ENCODE data around the gene RNF187.

RNF187 gene

DNA sequence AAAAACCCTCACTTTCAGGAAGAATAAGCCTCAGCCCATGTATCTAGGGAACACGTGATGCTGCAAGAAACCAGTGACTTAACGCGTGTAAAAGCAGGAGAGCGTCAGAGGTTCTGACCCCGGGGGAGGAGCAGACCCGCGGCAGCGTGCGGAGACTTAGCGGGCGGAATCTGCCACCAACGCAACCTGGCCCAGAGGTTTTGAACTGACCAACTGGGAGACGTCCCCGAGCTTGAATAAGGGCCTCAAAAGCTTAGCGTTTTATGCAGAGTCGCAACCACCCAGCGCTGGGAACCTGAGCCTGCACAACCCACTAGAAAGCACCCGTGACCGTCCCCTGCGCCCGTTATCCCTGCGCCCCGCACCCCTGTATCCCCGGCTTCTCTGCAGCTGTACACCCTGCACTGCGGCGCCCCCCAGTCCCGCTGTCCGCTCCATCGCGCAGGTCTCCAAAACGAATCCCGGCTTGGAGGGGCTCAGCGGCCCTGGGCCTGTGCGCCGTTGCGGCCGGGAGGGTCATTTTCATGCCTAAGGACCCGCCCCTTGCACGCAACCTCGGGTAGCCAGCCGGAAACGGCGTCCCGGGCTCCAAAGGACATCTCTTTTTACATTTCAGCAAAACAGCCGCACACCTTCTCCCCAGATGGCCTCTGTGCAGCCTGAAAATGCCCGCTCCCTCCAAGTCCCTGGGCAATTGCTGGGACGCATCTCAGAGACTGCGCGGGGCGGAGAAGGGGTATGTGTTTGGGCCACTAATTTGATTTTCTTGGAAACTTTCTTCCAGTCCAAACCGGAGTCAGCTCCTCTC is 41.1 kb upstream of the RNF187 start:
- DNase-seq (ENCODE audit: low read depth): no peak
- H3K4me3 ChIP-seq (ENCODE audit: low read depth, low read length): peak overlapping the region; percentile 30
- TF ChIP-seq, protein P1, sequence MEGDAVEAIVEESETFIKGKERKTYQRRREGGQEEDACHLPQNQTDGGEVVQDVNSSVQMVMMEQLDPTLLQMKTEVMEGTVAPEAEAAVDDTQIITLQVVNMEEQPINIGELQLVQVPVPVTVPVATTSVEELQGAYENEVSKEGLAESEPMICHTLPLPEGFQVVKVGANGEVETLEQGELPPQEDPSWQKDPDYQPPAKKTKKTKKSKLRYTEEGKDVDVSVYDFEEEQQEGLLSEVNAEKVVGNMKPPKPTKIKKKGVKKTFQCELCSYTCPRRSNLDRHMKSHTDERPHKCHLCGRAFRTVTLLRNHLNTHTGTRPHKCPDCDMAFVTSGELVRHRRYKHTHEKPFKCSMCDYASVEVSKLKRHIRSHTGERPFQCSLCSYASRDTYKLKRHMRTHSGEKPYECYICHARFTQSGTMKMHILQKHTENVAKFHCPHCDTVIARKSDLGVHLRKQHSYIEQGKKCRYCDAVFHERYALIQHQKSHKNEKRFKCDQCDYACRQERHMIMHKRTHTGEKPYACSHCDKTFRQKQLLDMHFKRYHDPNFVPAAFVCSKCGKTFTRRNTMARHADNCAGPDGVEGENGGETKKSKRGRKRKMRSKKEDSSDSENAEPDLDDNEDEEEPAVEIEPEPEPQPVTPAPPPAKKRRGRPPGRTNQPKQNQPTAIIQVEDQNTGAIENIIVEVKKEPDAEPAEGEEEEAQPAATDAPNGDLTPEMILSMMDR (IDR thresholded peaks at IDR 0.05; ENCODE audit: low read depth, low read length, missing control alignments): no peak

DNA sequence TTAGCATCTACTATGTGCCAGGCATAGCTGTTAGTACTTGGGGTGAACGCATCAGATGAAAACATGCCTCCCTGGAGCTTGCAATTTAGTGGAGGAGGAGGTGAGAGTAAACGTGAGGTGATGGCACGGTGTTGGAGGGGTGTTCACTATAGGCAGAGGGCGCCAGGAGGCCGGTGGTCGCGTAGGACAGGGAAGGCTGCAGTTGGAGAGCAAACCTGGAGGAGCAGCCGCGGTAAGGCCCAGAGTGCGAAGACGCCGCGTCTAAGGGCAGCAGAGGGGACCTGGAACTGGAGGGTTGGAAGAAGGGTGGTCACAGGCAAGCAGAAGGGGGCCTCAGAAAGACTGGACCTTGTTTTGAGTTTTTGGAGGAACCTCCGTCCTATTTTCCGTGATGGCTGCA is 40.3 kb upstream of the RNF187 start:
- H3K4me3 ChIP-seq (ENCODE audit: low read depth, low read length): no peak overlapping the region
- TF ChIP-seq, protein P1 (IDR thresholded peaks at IDR 0.05; ENCODE audit: low read depth, low read length, missing control alignments): no peak
- DNase-seq (ENCODE audit: low read depth): no peak

DNA sequence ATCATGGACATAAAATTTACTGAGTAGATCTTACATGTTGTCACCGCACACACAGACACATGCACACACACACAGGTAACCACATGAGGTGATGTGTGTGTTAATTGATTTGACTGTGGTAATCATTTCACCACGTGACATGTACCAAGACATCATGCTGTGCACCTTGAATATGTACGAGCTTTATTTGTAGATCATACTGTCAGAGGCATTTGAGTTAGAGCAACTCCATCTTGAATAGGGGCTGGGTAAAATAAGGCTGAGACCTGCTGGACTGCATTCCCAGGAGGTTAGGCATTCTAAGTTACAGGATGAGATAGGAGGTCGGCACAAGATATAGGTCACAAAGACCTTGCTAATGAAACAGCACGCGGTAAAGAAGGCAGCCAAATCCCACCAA is 38.8 kb upstream of the RNF187 start:
- no peak overlapping the region for H3K4me3 ChIP-seq (ENCODE audit: low read depth, low read length)
- DNase-seq (ENCODE audit: low read depth): no peak
- TF ChIP-seq, protein P1 (IDR thresholded peaks at IDR 0.05; ENCODE audit: low read depth, low read length, missing control alignments): no peak

DNA sequence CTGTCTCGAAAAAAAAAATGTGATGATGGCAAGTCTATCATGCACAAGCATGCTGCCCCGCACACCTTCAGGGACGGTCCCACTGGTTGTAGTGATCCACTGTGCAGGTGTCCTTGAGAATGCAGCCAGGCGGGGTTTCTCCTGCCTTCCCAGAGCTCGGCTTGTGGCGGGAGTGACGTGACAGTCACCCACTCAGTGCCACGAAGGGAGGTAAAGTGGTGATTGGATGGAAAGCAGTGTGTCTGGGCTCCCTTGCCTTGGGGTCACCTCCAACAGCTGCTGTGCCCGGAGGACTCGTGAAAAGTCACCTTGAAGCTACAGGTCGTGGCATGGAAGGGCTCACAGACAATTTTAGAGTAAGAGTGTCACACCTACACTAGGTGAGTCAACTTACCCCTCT is 37.0 kb upstream of the RNF187 start:
- no peak for DNase-seq (ENCODE audit: low read depth)
- no peak overlapping the region for H3K4me3 ChIP-seq (ENCODE audit: low read depth, low read length)
- TF ChIP-seq, protein P1 (IDR thresholded peaks at IDR 0.05; ENCODE audit: low read depth, low read length, missing control alignments): no peak

DNA sequence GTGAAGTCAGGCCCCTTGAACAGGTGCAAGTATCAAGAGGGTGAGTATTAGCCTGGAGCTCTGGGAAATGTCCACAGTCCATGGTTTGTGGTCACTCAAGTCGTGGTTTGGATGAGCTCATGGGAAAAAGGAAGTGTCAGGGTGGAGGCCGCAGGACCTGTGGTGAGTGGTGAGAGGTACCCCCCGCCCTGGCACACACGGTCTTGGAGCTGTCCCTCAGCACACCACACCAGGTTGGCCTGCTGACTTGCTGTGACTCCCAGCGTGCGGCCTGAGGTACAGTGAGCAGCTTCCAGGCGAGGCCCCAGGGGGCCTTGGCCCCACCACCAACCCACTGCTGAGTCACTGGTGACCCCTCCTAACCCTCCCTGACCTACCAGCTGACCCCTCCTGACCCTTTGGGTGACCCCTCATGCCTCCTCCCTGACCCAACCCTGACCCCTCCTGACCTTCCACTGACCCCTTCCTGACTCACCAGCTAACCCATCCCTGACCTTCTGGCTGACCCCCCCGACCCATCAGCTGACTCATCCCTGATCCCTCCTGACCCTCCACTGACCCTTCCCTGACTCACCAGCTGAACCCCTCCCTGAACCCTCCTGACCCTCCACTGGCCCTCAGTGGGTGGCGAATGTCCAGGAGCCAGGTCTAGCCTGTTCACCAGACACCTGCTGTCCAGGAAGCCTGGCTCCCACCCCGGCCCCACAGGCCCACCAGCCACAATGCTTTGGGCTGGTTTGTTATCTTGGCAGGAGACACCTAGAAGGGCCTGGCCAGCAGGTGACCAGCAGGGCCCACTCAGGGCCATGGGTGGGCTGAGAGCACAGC is 34.8 kb upstream of the RNF187 start:
- no peak overlapping the region for H3K4me3 ChIP-seq (ENCODE audit: low read depth, low read length)
- TF ChIP-seq, protein P1 (IDR thresholded peaks at IDR 0.05; ENCODE audit: low read depth, low read length, missing control alignments): no peak
- DNase-seq (ENCODE audit: low read depth): no peak

DNA sequence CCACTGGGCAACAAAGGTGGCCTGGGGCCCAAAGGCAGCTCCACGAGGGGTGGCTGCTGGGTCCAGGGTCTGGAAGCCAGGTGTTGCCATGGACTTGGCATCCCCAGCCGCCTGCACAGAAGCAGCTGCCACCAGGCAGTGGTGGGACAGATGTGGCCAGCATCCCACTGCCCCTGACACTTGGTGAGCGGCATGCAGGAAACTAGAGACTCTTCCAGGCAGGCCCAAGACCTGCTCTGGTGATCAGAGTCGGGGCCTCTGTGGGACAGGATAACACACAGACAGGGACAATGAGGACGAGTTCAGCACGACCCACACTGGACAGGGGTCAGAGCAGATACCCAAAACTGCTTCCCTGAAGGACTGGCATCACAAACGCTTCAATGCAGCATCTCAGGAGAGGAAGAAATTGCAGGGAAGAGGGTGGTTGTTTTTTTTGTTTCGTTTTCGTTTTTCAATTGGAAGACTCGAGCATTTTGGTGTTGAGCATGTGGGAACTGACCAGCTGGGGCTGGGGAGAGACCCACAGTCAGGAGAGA is 34.1 kb upstream of the RNF187 start:
- TF ChIP-seq, protein P1 (IDR thresholded peaks at IDR 0.05; ENCODE audit: low read depth, low read length, missing control alignments): no peak
- no peak for DNase-seq (ENCODE audit: low read depth)
- H3K4me3 ChIP-seq (ENCODE audit: low read depth, low read length): no peak overlapping the region
